GM12801 (cell line): ENCODE measurements around the gene FEZF1.

Experiments
- CTCF ChIP-seq: IDR thresholded peaks from one replicate; pipeline ENCODE4 v1.5.1; 2011; ENCODE audit warnings: control low read depth; ENCODE audit not compliant: insufficient read length; ENCODE audit errors: extremely low read depth

The FEZF1 gene

DNA sequence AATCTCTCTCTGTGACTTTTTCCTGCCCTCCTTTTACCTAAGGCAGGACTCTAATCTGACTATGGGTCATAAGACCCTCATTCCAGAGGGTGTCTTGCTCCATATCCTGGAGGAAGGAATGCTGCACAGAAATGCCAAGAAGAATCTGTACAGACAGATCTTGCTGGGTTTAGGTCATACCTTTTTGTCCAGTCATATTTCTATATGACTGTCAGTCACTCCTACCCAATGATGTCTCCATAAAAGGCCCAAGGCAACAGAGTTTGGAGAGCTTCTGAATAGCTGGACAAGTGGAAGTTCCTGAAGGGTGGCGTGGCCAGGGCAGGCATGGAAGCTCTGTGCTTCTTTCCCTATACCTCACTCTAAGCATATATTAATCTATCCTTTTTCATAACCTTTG lies 47.5 kb downstream of the FEZF1 start:
- no peak for TF ChIP-seq CTCF

GRCh38 chr7:122256046-122256445 lies 48.5 kb downstream of the FEZF1 start:
- no peak for TF ChIP-seq CTCF

DNA sequence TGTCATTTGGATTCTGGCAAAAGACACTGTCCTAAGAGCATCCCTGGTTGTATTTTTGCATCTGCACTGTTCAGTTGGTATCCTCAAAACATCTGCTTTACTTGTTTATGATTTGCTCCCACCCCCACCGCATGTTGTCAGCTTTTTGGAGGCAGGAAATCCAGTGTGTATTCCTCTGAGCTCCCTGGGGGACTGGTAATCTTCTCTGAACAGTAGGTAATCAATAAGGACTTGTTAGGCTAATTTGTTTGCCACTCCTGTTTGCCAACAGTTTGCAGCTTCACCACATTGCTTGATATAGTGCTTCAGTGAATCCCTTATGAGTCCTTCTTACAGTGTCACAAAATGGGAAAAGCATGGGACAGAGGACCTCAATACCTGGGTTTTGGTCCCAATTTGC lies 49.1 kb downstream of the FEZF1 start:
- TF ChIP-seq CTCF, result no peak
